NT2/D1 (cell line): Measurements from ENCODE around the gene PROSER3.

ENCODE experiments used
- DNase-seq: peaks from one replicate; pipeline ENCODE4 v3.0.0-alpha.2; 2011; ENCODE audit warnings: low read depth, low spot score
- H3K27me3 ChIP-seq: 2 replicates; pipeline ENCODE4 v1.6.0; 2011; ENCODE audit warnings: mild to moderate bottlenecking; ENCODE audit not compliant: insufficient read length, insufficient read depth
- H3K36me3 ChIP-seq: 2 replicates; pipeline ENCODE4 v1.6.1; 2011; ENCODE audit warnings: mild to moderate bottlenecking, low read length, mixed read lengths; ENCODE audit not compliant: insufficient read depth, insufficient read length
- H3K4me1 ChIP-seq: 2 replicates; pipeline ENCODE4 v1.5.1; 2011; ENCODE audit not compliant: insufficient read depth, insufficient read length
- H3K4me3 ChIP-seq: 2 replicates; pipeline ENCODE4 v1.5.1; 2011; ENCODE audit warnings: low read depth; ENCODE audit not compliant: insufficient read length
- H3K9ac ChIP-seq: 2 replicates; pipeline ENCODE4 v1.6.0; 2011; ENCODE audit warnings: low read depth; ENCODE audit not compliant: insufficient read length
- H3K9me3 ChIP-seq: 2 replicates; pipeline ENCODE4 v1.5.1; 2011; ENCODE audit warnings: mild to moderate bottlenecking, low read length; ENCODE audit not compliant: insufficient read depth
- SUZ12 ChIP-seq: IDR thresholded peaks from 2 replicates; pipeline ENCODE4 v1.6.1; 2011; ENCODE audit not compliant: insufficient read length, insufficient read depth; ENCODE audit errors: extremely low read depth
- YY1 ChIP-seq: IDR thresholded peaks from 2 replicates; pipeline ENCODE4 v1.6.1; 2011; ENCODE audit not compliant: insufficient read length, insufficient read depth
- ZNF274 ChIP-seq: IDR thresholded peaks from 2 replicates; pipeline ENCODE4 v1.6.1; 2011; ENCODE audit warnings: mild to moderate bottlenecking, low read depth, low read length

PROSER3 gene

DNA sequence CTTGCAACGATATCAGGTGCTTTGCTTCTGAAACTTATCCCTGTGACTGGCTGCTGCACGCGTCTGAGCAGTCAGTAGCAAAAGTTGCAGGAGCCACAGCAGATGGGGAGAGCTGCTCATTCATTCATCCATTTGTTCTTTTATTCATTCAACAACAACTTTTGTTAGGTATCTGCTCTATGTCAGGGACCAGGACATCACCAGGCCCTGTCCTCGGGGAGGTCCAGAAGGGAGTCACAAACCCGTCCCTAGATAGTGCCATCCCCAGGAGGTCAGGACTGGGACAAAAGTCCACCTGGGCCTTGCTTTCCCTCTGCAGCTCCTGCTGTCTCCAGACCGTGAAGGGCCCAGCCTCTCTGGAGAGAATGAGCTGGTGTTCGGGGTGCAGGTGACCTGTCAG is 20.0 kb downstream of the PROSER3 start:
- Histone ChIP-seq H3K27me3 (peaks cover 25% of the 10 kb centered on the region), H3K4me1 (peaks cover 22% of the 10 kb centered on the region), H3K9ac (peak overlapping the region; percentile 21), H3K36me3 (no peaks in the 10 kb centered on the region), H3K4me3 (no peak overlapping the region), H3K9me3 (no peaks in the 10 kb centered on the region)
- DNase-seq = no peak
- TF ChIP-seq YY1 (no peak), SUZ12 (no peak), ZNF274 (no peak)

DNA sequence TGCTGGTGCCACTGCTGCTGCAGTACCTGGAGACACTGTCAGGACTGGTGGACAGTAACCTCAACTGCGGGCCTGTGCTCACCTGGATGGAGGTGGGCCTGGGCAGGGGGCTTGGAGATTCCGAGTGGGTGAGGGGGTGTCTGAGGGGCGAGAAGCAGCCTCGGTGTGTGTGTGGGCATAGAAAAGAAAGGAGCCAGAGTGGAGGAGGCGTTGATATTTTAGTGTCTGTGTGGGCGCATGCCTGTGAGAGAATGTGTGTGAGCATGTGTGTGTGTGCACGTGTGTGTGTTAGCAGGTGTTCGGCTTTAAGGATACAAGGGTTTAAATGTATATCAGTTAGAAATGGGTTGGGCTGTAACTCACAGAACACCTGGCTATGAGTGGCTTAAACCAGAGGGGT is 21.1 kb downstream of the PROSER3 start:
- Histone ChIP-seq H3K36me3 (no peaks in the 10 kb centered on the region), H3K4me3 (no peak overlapping the region), H3K27me3 (peaks cover 24% of the 10 kb centered on the region), H3K9ac (no peak overlapping the region), H3K9me3 (no peaks in the 10 kb centered on the region), H3K4me1 (peaks cover 23% of the 10 kb centered on the region)
- no peak for TF ChIP-seq YY1
- no peak for TF ChIP-seq ZNF274
- TF ChIP-seq SUZ12 = no peak
- DNase-seq = no peak

DNA sequence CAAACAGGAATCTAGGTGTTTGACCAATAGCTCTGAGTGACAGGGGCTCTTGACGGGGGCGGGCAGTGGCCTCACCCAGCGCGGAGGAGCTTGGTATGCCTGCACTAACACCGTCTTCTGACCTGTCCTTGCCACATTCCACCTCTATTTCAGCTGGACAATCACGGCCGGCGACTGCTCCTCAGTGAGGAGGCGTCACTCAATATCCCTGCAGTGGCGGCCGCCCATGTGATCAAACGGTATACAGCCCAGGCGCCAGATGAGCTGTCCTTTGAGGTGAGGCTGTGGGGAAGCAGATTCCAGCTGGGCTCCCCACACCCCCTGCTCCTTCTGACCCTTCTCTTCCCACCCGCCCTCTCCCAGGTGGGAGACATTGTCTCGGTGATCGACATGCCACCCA is 22.1 kb downstream of the PROSER3 start:
- no peaks in the 10 kb centered on the region for H3K36me3 ChIP-seq
- DNase-seq = no peak

DNA sequence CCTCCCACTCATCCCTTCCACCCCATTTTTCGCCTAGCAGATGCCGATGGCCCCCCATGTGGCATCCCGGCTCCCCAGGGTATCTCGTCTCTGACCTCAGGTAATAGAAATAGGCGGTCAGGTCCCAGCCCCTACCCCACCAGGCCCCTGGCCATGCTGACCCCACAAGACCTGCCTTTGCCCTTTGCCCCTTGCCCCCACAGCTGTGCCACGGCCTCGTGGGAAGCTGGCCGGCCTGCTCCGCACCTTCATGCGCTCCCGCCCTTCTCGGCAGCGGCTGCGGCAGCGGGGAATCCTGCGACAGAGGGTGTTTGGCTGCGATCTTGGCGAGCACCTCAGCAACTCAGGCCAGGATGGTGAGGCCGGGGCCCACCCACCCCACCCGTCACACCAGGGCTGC is 22.7 kb downstream of the PROSER3 start:
- no peak for DNase-seq
- no peak for TF ChIP-seq YY1
- no peak for TF ChIP-seq ZNF274
- H3K9me3 ChIP-seq = no peaks in the 10 kb centered on the region
- peaks cover 23% of the 10 kb centered on the region for H3K4me1 ChIP-seq
- peaks cover 18% of the 10 kb centered on the region for H3K27me3 ChIP-seq
- no peaks in the 10 kb centered on the region for H3K36me3 ChIP-seq
- H3K9ac ChIP-seq = no peak overlapping the region
- no peak overlapping the region for H3K4me3 ChIP-seq

More for the DNA sequence above, 22.1 kb downstream of the PROSER3 start:
- Histone ChIP-seq H3K9ac (no peak overlapping the region), H3K27me3 (peaks cover 18% of the 10 kb centered on the region), H3K4me3 (no peak overlapping the region), H3K4me1 (peaks cover 20% of the 10 kb centered on the region), H3K9me3 (no peaks in the 10 kb centered on the region)
- TF ChIP-seq YY1 (no peak), ZNF274 (no peak), SUZ12 (no peak)

GRCh38 chr19:35781650-35782049 is 23.7 kb downstream of the PROSER3 start:
- Histone ChIP-seq H3K4me3 (no peak overlapping the region), H3K4me1 (peaks cover 21% of the 10 kb centered on the region), H3K9me3 (no peaks in the 10 kb centered on the region), H3K27me3 (peaks cover 15% of the 10 kb centered on the region), H3K9ac (peak overlapping the region; percentile 18), H3K36me3 (no peaks in the 10 kb centered on the region)
- DNase-seq = no peak
- TF ChIP-seq SUZ12 = no peak
- no peak for TF ChIP-seq YY1
- no peak for TF ChIP-seq ZNF274

- H3K9me3 ChIP-seq = no peaks in the 10 kb centered on the region
- DNase-seq = no peak
- no peak overlapping the region for H3K4me3 ChIP-seq
- no peaks in the 10 kb centered on the region for H3K36me3 ChIP-seq
- H3K4me1 ChIP-seq = peaks cover 20% of the 10 kb centered on the region
- H3K27me3 ChIP-seq = peaks cover 12% of the 10 kb centered on the region
- TF ChIP-seq ZNF274 (no peak), SUZ12 (no peak), YY1 (no peak)
- H3K9ac ChIP-seq = no peak overlapping the region
Observed at GRCh38 chr19:35782589-35782988, 24.6 kb downstream of the PROSER3 start.

DNA sequence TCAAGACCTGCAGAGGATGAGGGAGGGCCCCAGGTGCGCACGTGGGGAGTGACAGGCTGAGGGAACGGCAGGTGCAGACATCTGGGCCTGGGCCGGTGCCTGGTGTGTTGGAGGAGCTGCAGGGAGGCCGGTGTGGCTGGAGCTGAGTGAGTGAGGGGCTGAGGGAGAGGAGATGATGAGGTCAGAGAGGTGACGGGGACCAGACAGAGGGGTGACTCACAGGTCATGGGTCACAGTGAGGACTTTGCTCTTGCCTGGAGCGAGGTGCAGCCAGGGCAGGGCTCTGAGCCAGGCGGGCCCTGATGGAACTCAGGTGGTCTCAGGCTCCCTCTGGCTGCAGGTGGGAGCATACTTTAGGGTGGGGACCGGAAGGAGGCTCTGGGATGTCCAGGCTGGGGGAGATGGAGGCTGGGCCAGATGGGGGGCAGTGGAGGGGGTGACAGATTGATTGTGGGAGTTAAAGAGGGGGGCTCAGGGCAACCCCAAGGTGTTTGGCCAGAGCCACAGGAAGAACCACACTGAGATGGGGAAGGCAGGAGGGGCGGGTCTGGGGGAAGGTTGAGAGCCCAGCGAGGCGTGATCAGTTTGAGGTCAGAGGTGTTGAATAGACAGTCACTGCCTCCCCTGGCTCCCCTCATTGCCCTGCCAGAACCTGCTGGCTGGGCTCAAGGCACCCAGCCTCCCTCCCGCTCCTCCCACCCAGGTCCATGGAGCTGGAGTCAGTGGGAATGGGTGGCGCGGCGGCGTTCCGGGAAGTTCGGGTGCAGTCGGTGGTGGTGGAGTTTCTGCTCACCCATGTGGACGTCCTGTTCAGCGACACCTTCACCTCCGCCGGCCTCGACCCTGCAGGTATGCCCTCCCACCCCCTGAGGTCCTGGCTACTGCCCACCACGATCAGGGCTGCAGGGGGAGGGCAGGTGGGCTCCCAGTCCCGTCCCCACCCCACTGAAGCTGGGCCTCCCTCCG is 25.8 kb downstream of the PROSER3 start:
- H3K4me1 ChIP-seq = peaks cover 16% of the 10 kb centered on the region
- H3K36me3 ChIP-seq = no peaks in the 10 kb centered on the region
- no peaks in the 10 kb centered on the region for H3K9me3 ChIP-seq
- H3K4me3 ChIP-seq = no peak overlapping the region
- TF ChIP-seq YY1 (no peak), SUZ12 (no peak), ZNF274 (no peak)
- H3K9ac ChIP-seq = no peak overlapping the region
- DNase-seq = no peak
- H3K27me3 ChIP-seq = no peaks in the 10 kb centered on the region
